Stimulated activated CD8-positive, alpha-beta memory T cell treated with anti-CD3 and anti-CD28 coated beads, Interleukin-4, amount 100 ng/mL, for 24 hours (primary cell): Measurements from ENCODE around the gene MSI2.

Experiments used
- DNase-seq: peaks from one replicate; pipeline ENCODE4 v3.0.0-alpha.2; 2020; ENCODE audit warnings: low read depth

Gene MSI2

GRCh38 chr17:57724026-57724728, 467.9 kb downstream of the MSI2 start:
- DNase-seq: no peak

GRCh38 chr17:57724729-57725125, 468.4 kb downstream of the MSI2 start:
- no peak for DNase-seq

GRCh38 chr17:57726213-57726790, 470.0 kb downstream of the MSI2 start:
- DNase-seq: no peak

GRCh38 chr17:57726838-57727237, 470.5 kb downstream of the MSI2 start:
- no peak for DNase-seq

- no peak for DNase-seq
Measured at GRCh38 chr17:57727630-57728175, 471.4 kb downstream of the MSI2 start.

GRCh38 chr17:57730026-57730701, 473.8 kb downstream of the MSI2 start:
- DNase-seq: no peak

GRCh38 chr17:57732062-57732461, 475.7 kb downstream of the MSI2 start:
- DNase-seq: no peak

- DNase-seq: no peak
Measured at GRCh38 chr17:57733085-57733484, 476.8 kb downstream of the MSI2 start.
